ENCODE data around the gene B9D1. TPM values are rescaled to one million over a fixed set of nuclear protein-coding genes. Genes with fewer than 3 reads are reported as not detected.
A peak's percentile ranks its signal among the peaks of the same experiment; 100 is the strongest.

Gene B9D1
- total RNA-seq, 6 experiments from 2014 or later = 18.0 to 28.9 (median 24.5) TPM

DNA sequence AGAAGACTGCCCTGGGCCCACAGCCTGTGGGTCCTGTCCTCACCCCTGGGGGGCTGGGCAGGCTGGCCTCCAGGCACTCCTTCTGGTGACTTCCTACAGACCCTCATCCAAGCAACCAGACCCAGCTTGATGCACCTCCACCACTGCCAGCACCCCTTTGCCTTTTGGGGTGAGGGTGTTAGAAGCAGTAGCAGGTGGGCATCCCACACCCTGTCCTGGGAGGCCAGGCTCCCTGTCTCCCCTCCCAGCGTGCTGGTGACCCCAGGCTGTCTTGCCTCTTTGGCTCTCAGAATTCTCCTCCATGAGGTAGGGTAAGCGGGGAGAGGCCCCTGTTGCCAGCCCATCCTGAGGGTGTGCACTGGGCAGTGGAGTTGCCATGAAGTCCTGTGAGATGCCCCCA is 33.4 kb downstream of the B9D1 start:
- peaks cover 43% of the 10 kb centered on the region for H3K36me3 Mint-ChIP-seq (ENCODE audit: low read depth)
- H3K27ac Mint-ChIP-seq = no peak overlapping the region
- no peak for DNase-seq
- H3K27me3 Mint-ChIP-seq (ENCODE audit: insufficient read depth) = no peaks in the 10 kb centered on the region
- peaks cover 18% of the 10 kb centered on the region for H3K9me3 Mint-ChIP-seq
- TF ChIP-seq CTCF (IDR thresholded peaks at IDR 0.05) = no peak
- H3K4me3 Mint-ChIP-seq = no peak overlapping the region
- H3K4me1 Mint-ChIP-seq (ENCODE audit: low read depth) = peaks cover 65% of the 10 kb centered on the region

GRCh38 chr17:19328441-19329061 is 34.0 kb downstream of the B9D1 start:
- Mint-ChIP-seq H3K4me3 (no peak overlapping the region), H3K9me3 (peaks cover 22% of the 10 kb centered on the region), H3K36me3 (ENCODE audit: low read depth) (peaks cover 48% of the 10 kb centered on the region), H3K4me1 (ENCODE audit: low read depth) (peaks cover 65% of the 10 kb centered on the region), H3K27me3 (ENCODE audit: insufficient read depth) (no peaks in the 10 kb centered on the region), H3K27ac (no peak overlapping the region)
- no peak for TF ChIP-seq CTCF (IDR thresholded peaks at IDR 0.05)
- no peak for DNase-seq

DNA sequence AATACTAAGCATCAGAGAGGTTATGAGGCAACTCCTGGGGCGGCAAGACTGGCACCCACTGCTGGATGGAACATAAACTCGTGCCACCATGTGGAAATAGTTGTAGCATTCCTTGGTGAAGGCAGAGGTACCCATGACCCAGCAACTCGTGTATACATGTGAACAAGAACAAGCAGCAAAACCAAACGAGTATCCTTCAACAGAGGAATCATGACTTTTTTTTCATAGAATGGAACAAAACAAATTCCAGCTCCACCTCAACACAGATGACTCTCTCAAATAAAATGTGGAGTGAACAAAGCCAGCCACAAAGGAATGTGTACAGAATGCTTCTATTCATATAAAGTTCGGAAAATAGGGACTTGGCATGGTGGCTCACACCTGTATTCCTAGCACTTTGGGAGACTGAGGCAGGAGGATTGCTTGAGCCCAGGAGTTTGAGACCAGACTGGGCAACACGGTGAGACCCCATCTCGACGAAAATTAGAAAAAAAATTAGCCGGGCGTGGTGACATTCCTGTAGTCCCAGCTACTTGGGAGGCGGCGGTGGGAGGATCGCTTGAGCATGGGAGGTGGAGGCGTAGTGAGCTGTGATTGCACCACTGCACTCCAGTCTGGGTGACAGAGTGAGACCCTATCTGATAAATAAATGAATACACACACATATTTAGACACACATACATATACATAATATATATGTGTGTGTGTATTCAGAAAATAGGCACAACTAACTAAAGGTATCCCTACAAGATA is 35.3 kb downstream of the B9D1 start:
- Mint-ChIP-seq H3K4me1 (ENCODE audit: low read depth) (peaks cover 57% of the 10 kb centered on the region), H3K27me3 (ENCODE audit: insufficient read depth) (no peaks in the 10 kb centered on the region), H3K27ac (peak overlapping the region; percentile 76), H3K9me3 (peaks cover 22% of the 10 kb centered on the region), H3K36me3 (ENCODE audit: low read depth) (peaks cover 51% of the 10 kb centered on the region), H3K4me3 (peak overlapping the region; percentile 39)
- DNase-seq = peak; percentile 83
- TF ChIP-seq CTCF (IDR thresholded peaks at IDR 0.05) = no peak; the same call in 1 of the 2 replicates

DNA sequence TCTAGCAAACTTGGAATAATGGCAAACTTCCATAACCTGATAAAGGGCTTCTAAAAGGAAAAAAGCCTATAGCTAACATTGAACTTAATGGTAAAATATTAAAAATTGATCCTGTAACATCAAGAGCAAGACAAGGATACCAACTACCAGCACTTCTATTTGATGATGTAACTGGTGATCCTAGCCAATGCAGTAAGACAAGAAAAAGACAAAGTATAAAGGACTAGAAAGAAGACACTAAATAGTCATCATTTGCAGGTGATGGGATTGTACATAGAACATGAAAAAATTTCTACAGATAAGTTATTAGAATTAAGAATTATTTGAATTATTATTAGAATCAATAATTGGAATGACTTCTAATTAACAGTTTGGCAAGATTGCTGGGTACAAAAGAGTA is 37.0 kb downstream of the B9D1 start:
- H3K4me1 Mint-ChIP-seq (ENCODE audit: low read depth) = peaks cover 41% of the 10 kb centered on the region
- no peak overlapping the region for H3K4me3 Mint-ChIP-seq
- H3K36me3 Mint-ChIP-seq (ENCODE audit: low read depth) = peaks cover 51% of the 10 kb centered on the region
- no peak for DNase-seq
- H3K27ac Mint-ChIP-seq = no peak overlapping the region
- H3K9me3 Mint-ChIP-seq = peaks cover 22% of the 10 kb centered on the region
- no peaks in the 10 kb centered on the region for H3K27me3 Mint-ChIP-seq (ENCODE audit: insufficient read depth)
- TF ChIP-seq CTCF (IDR thresholded peaks at IDR 0.05) = no peak

DNA sequence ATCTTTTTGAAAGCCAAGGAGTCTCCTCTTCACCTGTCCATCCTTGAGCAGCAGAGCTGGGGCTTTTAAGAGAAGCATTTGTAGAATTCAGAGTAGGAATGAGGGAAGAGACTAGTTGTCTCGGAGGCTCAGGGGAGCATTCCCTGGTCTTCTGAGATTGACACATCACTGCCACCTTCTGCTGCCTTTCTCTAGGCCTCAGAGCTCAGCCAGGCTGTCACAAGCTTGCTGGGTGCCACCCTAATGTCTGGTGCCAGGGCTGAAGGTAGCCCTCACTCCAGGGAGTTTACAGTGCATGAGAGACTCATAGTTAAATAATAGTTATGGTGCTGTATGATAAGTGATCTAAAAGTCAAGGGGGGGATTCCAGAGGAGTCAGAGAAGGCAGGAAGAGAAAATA is 39.7 kb downstream of the B9D1 start:
- Mint-ChIP-seq H3K27me3 (ENCODE audit: insufficient read depth) (no peaks in the 10 kb centered on the region), H3K36me3 (ENCODE audit: low read depth) (peaks cover 37% of the 10 kb centered on the region), H3K9me3 (peaks cover 22% of the 10 kb centered on the region), H3K27ac (no peak overlapping the region), H3K4me1 (ENCODE audit: low read depth) (peaks cover 31% of the 10 kb centered on the region), H3K4me3 (no peak overlapping the region)
- DNase-seq = no peak
- TF ChIP-seq CTCF (IDR thresholded peaks at IDR 0.05) = no peak

Measured in HFFc6 (cell line).